HUES64 (cell line): Measurements from ENCODE around the gene CDYL2.

Source experiments
- H3K27ac ChIP-seq: 2 replicates; pipeline ENCODE4 v1.7.0; 2013; ENCODE audit warnings: low read depth, low read length, inconsistent platforms
- H3K27me3 ChIP-seq: 2 replicates; pipeline ENCODE4 v1.6.1; 2013; ENCODE audit warnings: mild to moderate bottlenecking, low read length; ENCODE audit not compliant: insufficient read depth
- H3K36me3 ChIP-seq: 2 replicates; pipeline ENCODE4 v1.6.1; 2013; ENCODE audit warnings: mild to moderate bottlenecking, low read length; ENCODE audit not compliant: insufficient read depth
- H3K4me1 ChIP-seq: 2 replicates; pipeline ENCODE4 v1.6.1; 2013; ENCODE audit warnings: mild to moderate bottlenecking, low read length, moderate library complexity; ENCODE audit not compliant: insufficient read depth
- H3K4me3 ChIP-seq: 2 replicates; pipeline ENCODE4 v1.5.1; 2013; ENCODE audit warnings: mild to moderate bottlenecking, low read length, moderate library complexity
- H3K9ac ChIP-seq: 2 replicates; pipeline ENCODE4 v1.6.1; 2013; ENCODE audit warnings: mild to moderate bottlenecking, low read depth, low read length
- H3K9me3 ChIP-seq: 2 replicates; pipeline ENCODE4 v1.6.1; 2013; ENCODE audit warnings: low read depth, low read length; ENCODE audit not compliant: insufficient read depth
- WGBS: fragments of 150-250, 120-280 bp; methylation state at CpG from one replicate; pipeline ENCODE4 v1.1.7; 2013; ENCODE audit warnings: missing lambda C conversion rate; 5-methylcytosine and 5-hydroxymethylcytosine counted together

Gene CDYL2

GRCh38 chr16:80622007-80622406 is 182.4 kb downstream of the CDYL2 start:
- 97% methylated on average over 3 of the region's 3 CpGs for WGBS
- no peaks in the 10 kb centered on the region for H3K36me3 ChIP-seq
- no peak overlapping the region for H3K27ac ChIP-seq
- no peak overlapping the region for H3K4me3 ChIP-seq
- no peaks in the 10 kb centered on the region for H3K4me1 ChIP-seq
- H3K9me3 ChIP-seq = 0 out of 2 replicates have a peak, but pooled peaks cover 8% of the 10 kb centered on the region
- no peaks in the 10 kb centered on the region for H3K27me3 ChIP-seq
- H3K9ac ChIP-seq = no peak overlapping the region

- Histone ChIP-seq H3K4me3 (no peak overlapping the region), H3K27me3 (no peaks in the 10 kb centered on the region), H3K27ac (no peak overlapping the region), H3K9me3 (0 out of 2 replicates have a peak, but pooled peaks cover 8% of the 10 kb centered on the region), H3K4me1 (no peaks in the 10 kb centered on the region), H3K36me3 (no peaks in the 10 kb centered on the region), H3K9ac (no peak overlapping the region)
- WGBS = 94% methylated on average over 17 of the region's 17 CpGs
These were observed 183.4 kb downstream of the CDYL2 start for GRCh38 chr16:80620736-80621605.

- H3K36me3 ChIP-seq = no peaks in the 10 kb centered on the region
- no peaks in the 10 kb centered on the region for H3K4me1 ChIP-seq
- 0 out of 2 replicates have a peak, but pooled peaks cover 3% of the 10 kb centered on the region for H3K9me3 ChIP-seq
- no peak overlapping the region for H3K9ac ChIP-seq
- H3K27ac ChIP-seq = no peak overlapping the region
- H3K4me3 ChIP-seq = no peak overlapping the region
- H3K27me3 ChIP-seq = no peaks in the 10 kb centered on the region
- WGBS = 83% methylated on average over 4 of the region's 4 CpGs
These were observed 184.6 kb downstream of the CDYL2 start for GRCh38 chr16:80619824-80620223.

GRCh38 chr16:80618862-80619648 is 185.3 kb downstream of the CDYL2 start:
- Histone ChIP-seq H3K27ac (no peak overlapping the region), H3K9ac (no peak overlapping the region), H3K4me3 (no peak overlapping the region), H3K27me3 (no peaks in the 10 kb centered on the region), H3K36me3 (no peaks in the 10 kb centered on the region), H3K4me1 (no peaks in the 10 kb centered on the region), H3K9me3 (0 out of 2 replicates have a peak, but pooled peaks cover 3% of the 10 kb centered on the region)
- WGBS = 93% methylated on average over 14 of the region's 14 CpGs

- WGBS = 92% methylated on average over 3 of the region's 3 CpGs
These were observed 188.0 kb downstream of the CDYL2 start for GRCh38 chr16:80616362-80616761.

GRCh38 chr16:80615735-80616134 is 188.7 kb downstream of the CDYL2 start:
- Histone ChIP-seq H3K36me3 (no peaks in the 10 kb centered on the region), H3K27ac (no peak overlapping the region), H3K9ac (no peak overlapping the region), H3K4me3 (no peak overlapping the region), H3K4me1 (no peaks in the 10 kb centered on the region), H3K27me3 (no peaks in the 10 kb centered on the region), H3K9me3 (0 out of 2 replicates have a peak, but pooled peaks cover 3% of the 10 kb centered on the region)
- 90% methylated on average over 12 of the region's 12 CpGs for WGBS

More at GRCh38 chr16:80616362-80616761, 188.0 kb downstream of the CDYL2 start:
- Histone ChIP-seq H3K27me3 (no peaks in the 10 kb centered on the region), H3K9ac (no peak overlapping the region), H3K4me1 (no peaks in the 10 kb centered on the region), H3K27ac (no peak overlapping the region), H3K4me3 (no peak overlapping the region), H3K9me3 (0 out of 2 replicates have a peak, but pooled peaks cover 3% of the 10 kb centered on the region), H3K36me3 (no peaks in the 10 kb centered on the region)

- H3K4me3 ChIP-seq = no peak overlapping the region
- H3K9me3 ChIP-seq = 0 out of 2 replicates have a peak, but pooled peaks cover 3% of the 10 kb centered on the region
- no peak overlapping the region for H3K27ac ChIP-seq
- 94% methylated on average over 12 of the region's 12 CpGs for WGBS
- H3K27me3 ChIP-seq = no peaks in the 10 kb centered on the region
- no peaks in the 10 kb centered on the region for H3K36me3 ChIP-seq
- H3K9ac ChIP-seq = no peak overlapping the region
- no peaks in the 10 kb centered on the region for H3K4me1 ChIP-seq
These were observed 189.3 kb downstream of the CDYL2 start for GRCh38 chr16:80614908-80615671.

- WGBS = 95% methylated on average over 13 of the region's 13 CpGs
- Histone ChIP-seq H3K4me3 (no peak overlapping the region), H3K27ac (no peak overlapping the region), H3K27me3 (no peaks in the 10 kb centered on the region), H3K36me3 (no peaks in the 10 kb centered on the region), H3K9ac (no peak overlapping the region), H3K9me3 (0 out of 2 replicates have a peak, but pooled peaks cover 3% of the 10 kb centered on the region), H3K4me1 (no peaks in the 10 kb centered on the region)
These were observed 191.9 kb downstream of the CDYL2 start for GRCh38 chr16:80612461-80613017.

- 97% methylated on average over 11 of the region's 11 CpGs for WGBS
- Histone ChIP-seq H3K9me3 (0 out of 2 replicates have a peak, but pooled peaks cover 3% of the 10 kb centered on the region), H3K36me3 (no peaks in the 10 kb centered on the region), H3K27ac (no peak overlapping the region), H3K9ac (no peak overlapping the region), H3K4me1 (no peaks in the 10 kb centered on the region), H3K4me3 (no peak overlapping the region), H3K27me3 (no peaks in the 10 kb centered on the region)
These were observed 192.5 kb downstream of the CDYL2 start for GRCh38 chr16:80611930-80612327.

GRCh38 chr16:80611171-80611929 is 193.0 kb downstream of the CDYL2 start:
- no peaks in the 10 kb centered on the region for H3K4me1 ChIP-seq
- no peaks in the 10 kb centered on the region for H3K36me3 ChIP-seq
- no peak overlapping the region for H3K9ac ChIP-seq
- 95% methylated on average over 16 of the region's 16 CpGs for WGBS
- H3K27ac ChIP-seq = no peak overlapping the region
- 0 out of 2 replicates have a peak, but pooled peaks cover 3% of the 10 kb centered on the region for H3K9me3 ChIP-seq
- H3K4me3 ChIP-seq = no peak overlapping the region
- H3K27me3 ChIP-seq = no peaks in the 10 kb centered on the region
